ENCODE measurements around the gene ACTN3. TPM values are rescaled to one million over a fixed set of nuclear protein-coding genes. Genes with fewer than 3 reads are reported as not detected.
A peak's percentile ranks its signal among the peaks of the same experiment; 100 is the strongest.

ACTN3 gene
- total RNA-seq, 1 donor from 2014 or later, result 20.2 TPM

DNA sequence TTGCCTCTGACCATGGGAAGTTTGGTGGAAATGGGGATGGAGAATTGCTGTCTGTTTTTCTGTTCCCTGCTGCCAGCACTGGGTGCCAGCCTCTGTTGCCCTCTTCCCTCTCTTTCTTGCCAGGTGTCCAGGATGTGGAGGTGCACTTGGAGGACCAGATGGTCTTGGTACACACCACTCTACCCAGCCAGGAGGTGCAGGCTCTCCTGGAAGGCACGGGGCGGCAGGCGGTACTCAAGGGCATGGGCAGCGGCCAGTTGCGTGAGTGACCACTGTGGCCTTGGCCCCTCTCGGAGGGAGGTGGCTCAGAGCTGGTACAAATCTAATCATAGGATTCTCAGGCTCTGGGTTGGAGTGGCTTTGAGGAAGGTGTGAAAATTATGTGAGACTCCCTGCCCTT, 52.3 kb downstream of the ACTN3 start:
- no peak overlapping the region for H3K27ac ChIP-seq
- no peaks in the 10 kb centered on the region for H3K4me1 ChIP-seq
- H3F3A ChIP-seq (ENCODE audit: low read depth), result no peaks in the 10 kb centered on the region
- Mint-ChIP-seq H3K4me1 (peaks cover 17% of the 10 kb centered on the region), H3K27ac (no peak overlapping the region), H3K4me3 (no peak overlapping the region), H3K27me3 (ENCODE audit: insufficient read depth, low read depth) (peaks cover 2% of the 10 kb centered on the region), H3K36me3 (peaks cover 9% of the 10 kb centered on the region), H3K9me3 (no peaks in the 10 kb centered on the region)
- H3K27me3 ChIP-seq, result no peaks in the 10 kb centered on the region
- TF ChIP-seq EZH2phosphoT487 (IDR thresholded peaks at IDR 0.05) (no peak), EZH2 (IDR thresholded peaks at IDR 0.05) (no peak)
- TF ChIP-seq, protein P1, sequence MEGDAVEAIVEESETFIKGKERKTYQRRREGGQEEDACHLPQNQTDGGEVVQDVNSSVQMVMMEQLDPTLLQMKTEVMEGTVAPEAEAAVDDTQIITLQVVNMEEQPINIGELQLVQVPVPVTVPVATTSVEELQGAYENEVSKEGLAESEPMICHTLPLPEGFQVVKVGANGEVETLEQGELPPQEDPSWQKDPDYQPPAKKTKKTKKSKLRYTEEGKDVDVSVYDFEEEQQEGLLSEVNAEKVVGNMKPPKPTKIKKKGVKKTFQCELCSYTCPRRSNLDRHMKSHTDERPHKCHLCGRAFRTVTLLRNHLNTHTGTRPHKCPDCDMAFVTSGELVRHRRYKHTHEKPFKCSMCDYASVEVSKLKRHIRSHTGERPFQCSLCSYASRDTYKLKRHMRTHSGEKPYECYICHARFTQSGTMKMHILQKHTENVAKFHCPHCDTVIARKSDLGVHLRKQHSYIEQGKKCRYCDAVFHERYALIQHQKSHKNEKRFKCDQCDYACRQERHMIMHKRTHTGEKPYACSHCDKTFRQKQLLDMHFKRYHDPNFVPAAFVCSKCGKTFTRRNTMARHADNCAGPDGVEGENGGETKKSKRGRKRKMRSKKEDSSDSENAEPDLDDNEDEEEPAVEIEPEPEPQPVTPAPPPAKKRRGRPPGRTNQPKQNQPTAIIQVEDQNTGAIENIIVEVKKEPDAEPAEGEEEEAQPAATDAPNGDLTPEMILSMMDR (IDR thresholded peaks at IDR 0.05), result no peak
- no peaks in the 10 kb centered on the region for H4K20me1 ChIP-seq (ENCODE audit: low read depth)
- H2AFZ ChIP-seq (replicated peaks), result no peak overlapping the region
- H3K4me3 ChIP-seq, result no peak overlapping the region
- DNase-seq (ENCODE audit: low spot score), result no peak
- no peaks in the 10 kb centered on the region for H3K36me3 ChIP-seq
- H3K4me2 ChIP-seq, result no peak overlapping the region
- no peak overlapping the region for H3K9ac ChIP-seq
- H3K79me2 ChIP-seq (ENCODE audit: low read depth), result peaks cover 4% of the 10 kb centered on the region
- no peaks in the 10 kb centered on the region for H3K9me3 ChIP-seq (ENCODE audit: low read depth)

DNA sequence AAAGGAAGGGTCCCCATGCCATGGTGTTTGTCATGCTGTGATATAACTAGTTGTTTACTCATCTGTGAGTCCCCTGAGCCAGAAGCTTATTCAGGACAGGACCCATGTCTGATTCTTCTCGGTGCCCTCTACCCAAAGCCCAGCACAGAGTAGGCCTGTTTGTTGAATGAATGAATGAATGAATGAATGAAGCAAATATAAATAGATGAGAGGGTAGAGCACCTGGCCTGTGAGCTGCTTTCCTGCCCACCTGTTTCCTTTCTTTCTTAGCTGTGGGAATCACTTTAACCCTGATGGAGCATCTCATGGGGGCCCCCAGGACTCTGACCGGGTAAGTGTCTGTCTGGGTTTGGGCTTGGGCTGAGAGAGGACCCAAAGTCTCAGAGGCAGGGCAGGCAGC, 53.5 kb downstream of the ACTN3 start:
- no peak overlapping the region for H3K4me2 ChIP-seq
- H2AFZ ChIP-seq (replicated peaks), result no peak overlapping the region
- DNase-seq (ENCODE audit: low spot score), result no peak
- Mint-ChIP-seq H3K27ac (peak overlapping the region; percentile 34), H3K4me1 (peaks cover 11% of the 10 kb centered on the region), H3K4me3 (no peak overlapping the region), H3K9me3 (no peaks in the 10 kb centered on the region), H3K27me3 (ENCODE audit: insufficient read depth, low read depth) (peaks cover 2% of the 10 kb centered on the region), H3K36me3 (peaks cover 8% of the 10 kb centered on the region)
- H3K27ac ChIP-seq, result no peak overlapping the region
- H4K20me1 ChIP-seq (ENCODE audit: low read depth), result no peaks in the 10 kb centered on the region
- no peaks in the 10 kb centered on the region for H3K9me3 ChIP-seq (ENCODE audit: low read depth)
- H3K79me2 ChIP-seq (ENCODE audit: low read depth), result no peaks in the 10 kb centered on the region
- H3K9ac ChIP-seq, result no peak overlapping the region
- no peaks in the 10 kb centered on the region for H3K27me3 ChIP-seq
- TF ChIP-seq EZH2phosphoT487 (IDR thresholded peaks at IDR 0.05) (no peak), EZH2 (IDR thresholded peaks at IDR 0.05) (no peak)
- TF ChIP-seq, protein P1 (IDR thresholded peaks at IDR 0.05), result no peak
- H3F3A ChIP-seq (ENCODE audit: low read depth), result no peaks in the 10 kb centered on the region
- H3K36me3 ChIP-seq, result no peaks in the 10 kb centered on the region
- H3K4me3 ChIP-seq, result no peak overlapping the region
- no peaks in the 10 kb centered on the region for H3K4me1 ChIP-seq

DNA sequence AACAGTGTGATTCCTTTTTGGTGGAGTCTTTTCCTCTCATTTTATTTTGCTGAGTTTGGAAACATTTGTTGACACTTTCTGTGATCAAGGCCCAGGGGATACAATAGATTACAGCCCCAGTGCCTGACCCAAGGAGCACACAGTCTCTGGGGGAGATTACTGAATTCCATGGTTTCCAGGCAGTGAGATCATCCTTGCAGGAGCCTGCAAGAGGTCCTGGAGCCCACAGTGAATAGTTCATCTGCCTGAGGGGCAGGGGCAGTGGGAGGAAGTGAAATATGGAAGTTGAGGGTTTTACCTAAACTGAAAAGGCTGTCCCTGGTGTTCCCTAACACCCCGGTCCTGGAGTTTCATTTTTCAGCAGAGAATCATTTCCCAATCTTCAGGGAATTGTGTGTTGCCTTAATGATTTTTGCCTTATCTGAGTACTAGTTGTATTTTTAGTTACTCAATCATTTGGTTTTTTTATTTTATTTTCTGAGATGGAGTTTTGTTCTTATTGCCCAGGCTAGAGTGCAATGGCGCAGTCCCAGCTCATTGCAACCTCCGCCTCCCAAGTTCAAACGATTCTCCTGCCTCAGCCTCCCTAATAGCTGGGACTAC, 54.0 kb downstream of the ACTN3 start:
- H4K20me1 ChIP-seq (ENCODE audit: low read depth), result no peaks in the 10 kb centered on the region
- H3K9me3 Mint-ChIP-seq, result no peaks in the 10 kb centered on the region
- no peaks in the 10 kb centered on the region for H3K79me2 ChIP-seq (ENCODE audit: low read depth)
- H3K4me3 ChIP-seq, result no peak overlapping the region
- peaks cover 10% of the 10 kb centered on the region for H3K4me1 Mint-ChIP-seq
- no peaks in the 10 kb centered on the region for H3K4me1 ChIP-seq
- no peaks in the 10 kb centered on the region for H3K36me3 ChIP-seq
- peaks cover 2% of the 10 kb centered on the region for H3K27me3 Mint-ChIP-seq (ENCODE audit: insufficient read depth, low read depth)
- peaks cover 8% of the 10 kb centered on the region for H3K36me3 Mint-ChIP-seq
- no peak for DNase-seq (ENCODE audit: low spot score)
- H2AFZ ChIP-seq (replicated peaks), result no peak overlapping the region
- no peak overlapping the region for H3K4me2 ChIP-seq
- no peaks in the 10 kb centered on the region for H3K9me3 ChIP-seq (ENCODE audit: low read depth)
- no peak overlapping the region for H3K27ac ChIP-seq
- TF ChIP-seq, protein P1 (IDR thresholded peaks at IDR 0.05), result no peak
- TF ChIP-seq EZH2phosphoT487 (IDR thresholded peaks at IDR 0.05), result no peak
- no peak for TF ChIP-seq EZH2 (IDR thresholded peaks at IDR 0.05)
- H3K9ac ChIP-seq, result no peak overlapping the region
- H3K27ac Mint-ChIP-seq, result peak overlapping the region; percentile 34
- H3F3A ChIP-seq (ENCODE audit: low read depth), result no peaks in the 10 kb centered on the region
- no peaks in the 10 kb centered on the region for H3K27me3 ChIP-seq
- H3K4me3 Mint-ChIP-seq, result no peak overlapping the region

All from neural progenitor cell (in vitro differentiated cells).